IPS-15b (cell line): ENCODE data around the gene RPL38.
"Not testable (repeated sequence)": the region's sequence is repeated elsewhere in the genome, so short reads cannot be mapped to it uniquely, and the experiment has no call there.

Source experiments
- H3K27me3 ChIP-seq: one replicate; pipeline ENCODE4 v1.6.1; 2013; ENCODE audit warnings: low read length; ENCODE audit not compliant: control insufficient read depth, insufficient read depth
- H3K36me3 ChIP-seq: one replicate; pipeline ENCODE4 v1.6.1; 2013; ENCODE audit warnings: low read length; ENCODE audit not compliant: control insufficient read depth, insufficient read depth
- H3K4me1 ChIP-seq: one replicate; pipeline ENCODE4 v1.6.1; 2013; ENCODE audit warnings: mild to moderate bottlenecking, low read length; ENCODE audit not compliant: control insufficient read depth, insufficient read depth
- H3K4me3 ChIP-seq: one replicate; pipeline ENCODE4 v1.5.1; 2013; ENCODE audit warnings: low read depth, low read length
- H3K9ac ChIP-seq: one replicate; pipeline ENCODE4 v1.6.1; 2013; ENCODE audit warnings: low read depth, mild to moderate bottlenecking, low read length
- H3K9me3 ChIP-seq: one replicate; pipeline ENCODE4 v1.6.1; 2013; ENCODE audit warnings: mild to moderate bottlenecking, low read length; ENCODE audit not compliant: control insufficient read depth, insufficient read depth

RPL38 gene

DNA sequence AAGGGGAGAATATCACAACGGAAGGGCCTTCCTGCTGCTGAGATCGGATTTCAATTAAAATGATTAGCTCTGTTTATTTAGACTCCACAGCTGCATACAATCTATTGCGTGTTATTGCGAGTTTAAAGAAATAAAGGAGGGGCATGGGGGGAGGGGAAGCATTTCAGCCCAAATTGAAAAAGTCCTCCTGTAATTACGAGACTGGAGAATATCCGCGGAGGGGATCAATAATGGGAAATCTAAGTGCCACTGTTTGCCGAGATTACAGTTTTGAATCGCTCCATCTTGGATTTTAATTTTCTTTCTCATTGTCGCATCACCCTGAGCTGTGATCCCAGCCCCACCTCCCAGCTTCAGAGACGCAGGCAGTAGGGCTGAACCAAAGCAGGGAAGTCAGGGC, 15.7 kb upstream of the RPL38 start:
- Histone ChIP-seq H3K27me3 (no peaks in the 10 kb centered on the region), H3K9me3 (no peaks in the 10 kb centered on the region), H3K36me3 (no peaks in the 10 kb centered on the region), H3K4me3 (no peak overlapping the region), H3K4me1 (no peaks in the 10 kb centered on the region), H3K9ac (no peak overlapping the region)

DNA sequence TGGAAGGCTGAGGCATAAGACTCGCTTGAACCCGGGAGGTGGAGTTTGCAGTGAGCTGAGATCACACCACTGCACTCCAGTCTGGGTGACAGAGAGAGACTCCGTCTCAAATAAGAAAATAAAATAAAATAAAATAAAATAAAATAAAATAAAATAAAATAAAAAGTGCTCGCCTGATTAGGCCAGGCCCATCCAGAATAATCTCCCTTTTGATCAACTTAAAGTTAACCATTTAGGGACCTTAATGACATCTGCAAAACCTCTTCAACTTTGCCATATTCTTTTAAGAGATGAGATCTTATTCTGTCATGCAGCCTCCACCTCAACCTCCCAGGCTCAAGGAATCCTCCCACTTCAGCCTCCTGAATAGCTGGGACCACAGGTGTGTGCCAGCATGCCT, 14.8 kb upstream of the RPL38 start:
- not testable (repeated sequence) for H3K9me3 ChIP-seq, H3K27me3 ChIP-seq, H3K36me3 ChIP-seq, H3K9ac ChIP-seq, H3K4me1 ChIP-seq, H3K4me3 ChIP-seq

DNA sequence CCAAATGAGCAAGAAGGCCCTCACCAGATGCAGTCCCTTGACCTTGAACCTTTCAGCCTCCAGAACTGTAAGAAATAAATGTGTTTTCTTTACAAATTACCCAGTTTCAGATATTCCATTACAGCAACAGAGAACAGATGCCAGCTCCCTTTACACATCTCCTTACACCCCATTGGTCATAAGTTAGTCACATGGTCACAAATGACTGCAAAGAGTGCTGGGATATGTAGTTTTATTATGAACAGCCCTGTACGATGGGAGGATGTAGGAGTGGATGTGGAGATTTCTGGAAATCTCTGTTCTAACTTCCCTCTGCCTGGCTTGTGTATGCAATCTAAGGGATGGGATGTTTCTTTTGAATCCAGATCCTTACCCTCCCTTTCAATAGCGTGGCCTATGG, 13.3 kb upstream of the RPL38 start:
- Histone ChIP-seq H3K27me3 (peaks cover 1% of the 10 kb centered on the region), H3K4me1 (no peaks in the 10 kb centered on the region), H3K9me3 (no peaks in the 10 kb centered on the region), H3K36me3 (no peaks in the 10 kb centered on the region), H3K4me3 (no peak overlapping the region), H3K9ac (no peak overlapping the region)

DNA sequence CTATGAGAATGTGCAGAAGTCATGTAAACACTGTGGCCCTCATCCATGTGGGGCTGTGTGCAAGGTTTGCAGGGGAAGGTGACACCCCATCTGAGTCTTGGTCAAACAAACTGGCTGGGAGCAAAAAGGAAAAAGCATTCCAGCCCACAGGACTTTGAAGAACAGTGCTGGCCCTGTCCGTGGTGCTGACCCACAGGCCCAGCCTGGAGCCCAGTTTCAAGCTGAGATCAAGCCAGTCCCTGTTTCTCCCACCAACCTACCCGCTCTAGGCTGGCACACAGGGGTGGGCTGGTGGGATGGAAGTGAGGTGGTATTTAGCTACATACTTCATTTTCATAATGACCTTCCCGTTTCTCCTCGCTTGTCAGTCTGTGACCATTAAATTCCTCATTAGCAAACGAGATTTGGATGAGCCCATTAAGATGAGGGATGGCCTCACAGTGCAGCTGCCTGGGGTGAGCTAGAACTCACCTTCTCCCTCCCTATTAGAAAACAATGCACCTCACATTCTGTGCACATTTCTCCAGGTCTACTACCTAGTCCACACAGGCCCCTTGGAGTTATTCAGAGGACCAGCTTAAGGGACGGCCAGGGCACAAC, 12.6 kb upstream of the RPL38 start:
- Histone ChIP-seq H3K9ac (no peak overlapping the region), H3K9me3 (no peaks in the 10 kb centered on the region), H3K4me3 (no peak overlapping the region), H3K36me3 (no peaks in the 10 kb centered on the region), H3K27me3 (peaks cover 2% of the 10 kb centered on the region), H3K4me1 (no peaks in the 10 kb centered on the region)

DNA sequence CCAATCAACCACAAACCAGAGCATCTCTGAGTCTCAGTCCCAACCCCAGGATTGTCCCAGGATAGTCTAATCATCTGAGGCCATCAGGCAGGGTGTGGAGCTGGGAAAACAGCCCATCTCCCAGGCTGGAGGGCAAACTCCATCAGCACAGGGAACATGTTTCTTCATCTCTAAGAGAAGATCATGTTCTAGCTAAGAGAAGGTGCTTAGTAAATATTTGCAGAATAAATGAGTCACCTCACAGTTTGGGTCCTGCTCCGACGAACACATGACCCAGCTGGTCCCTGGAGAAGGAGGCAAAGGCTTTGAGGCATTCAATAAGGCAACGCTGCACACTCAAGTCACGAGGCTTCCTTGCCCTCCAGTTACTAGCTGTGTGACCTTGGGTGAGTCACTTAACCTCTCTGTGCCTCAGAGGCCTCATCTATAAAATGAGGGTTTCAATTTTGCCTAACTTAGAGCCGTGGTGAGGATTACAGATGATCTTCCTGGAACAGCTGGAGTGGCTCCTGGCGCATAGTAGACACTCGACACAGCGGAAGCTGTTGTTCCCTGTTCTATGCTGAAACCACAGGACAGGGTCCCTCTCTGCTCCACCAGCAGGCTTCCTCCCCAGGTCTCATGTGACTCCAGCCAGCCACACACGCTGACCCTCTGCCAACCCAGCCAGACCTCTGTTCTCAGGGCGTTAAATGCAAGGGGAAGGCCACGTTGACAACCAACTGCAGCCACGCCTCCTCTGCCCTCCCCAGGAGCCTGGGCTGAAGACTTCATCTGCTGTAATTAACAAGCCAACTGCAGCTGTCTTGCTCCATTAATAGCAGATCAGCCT, 10.3 kb upstream of the RPL38 start:
- Histone ChIP-seq H3K9me3 (no peaks in the 10 kb centered on the region), H3K9ac (no peak overlapping the region), H3K36me3 (no peaks in the 10 kb centered on the region), H3K4me1 (no peaks in the 10 kb centered on the region), H3K4me3 (no peak overlapping the region), H3K27me3 (peaks cover 2% of the 10 kb centered on the region)

DNA sequence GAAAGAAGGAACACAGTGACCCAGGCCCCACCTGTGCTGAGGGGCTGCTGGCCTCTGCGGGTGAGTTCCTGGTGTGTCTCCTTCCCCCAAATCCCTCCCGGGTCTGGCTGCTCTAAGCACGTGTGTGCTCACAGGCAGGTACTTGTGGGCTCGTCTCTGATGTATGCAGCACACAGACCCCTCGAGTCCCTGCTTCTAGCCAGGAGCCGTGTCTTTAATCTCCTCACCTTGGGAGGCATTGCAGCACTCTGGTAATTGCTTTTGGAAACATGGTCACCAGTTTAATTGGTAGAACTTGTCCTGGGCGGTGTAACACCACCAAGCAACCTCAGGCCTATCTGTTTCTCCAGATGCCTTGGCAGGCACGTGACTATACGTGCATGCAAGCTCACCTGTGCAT, 8.8 kb upstream of the RPL38 start:
- Histone ChIP-seq H3K27me3 (peaks cover 2% of the 10 kb centered on the region), H3K4me3 (no peak overlapping the region), H3K9me3 (no peaks in the 10 kb centered on the region), H3K9ac (no peak overlapping the region), H3K36me3 (no peaks in the 10 kb centered on the region), H3K4me1 (no peaks in the 10 kb centered on the region)

DNA sequence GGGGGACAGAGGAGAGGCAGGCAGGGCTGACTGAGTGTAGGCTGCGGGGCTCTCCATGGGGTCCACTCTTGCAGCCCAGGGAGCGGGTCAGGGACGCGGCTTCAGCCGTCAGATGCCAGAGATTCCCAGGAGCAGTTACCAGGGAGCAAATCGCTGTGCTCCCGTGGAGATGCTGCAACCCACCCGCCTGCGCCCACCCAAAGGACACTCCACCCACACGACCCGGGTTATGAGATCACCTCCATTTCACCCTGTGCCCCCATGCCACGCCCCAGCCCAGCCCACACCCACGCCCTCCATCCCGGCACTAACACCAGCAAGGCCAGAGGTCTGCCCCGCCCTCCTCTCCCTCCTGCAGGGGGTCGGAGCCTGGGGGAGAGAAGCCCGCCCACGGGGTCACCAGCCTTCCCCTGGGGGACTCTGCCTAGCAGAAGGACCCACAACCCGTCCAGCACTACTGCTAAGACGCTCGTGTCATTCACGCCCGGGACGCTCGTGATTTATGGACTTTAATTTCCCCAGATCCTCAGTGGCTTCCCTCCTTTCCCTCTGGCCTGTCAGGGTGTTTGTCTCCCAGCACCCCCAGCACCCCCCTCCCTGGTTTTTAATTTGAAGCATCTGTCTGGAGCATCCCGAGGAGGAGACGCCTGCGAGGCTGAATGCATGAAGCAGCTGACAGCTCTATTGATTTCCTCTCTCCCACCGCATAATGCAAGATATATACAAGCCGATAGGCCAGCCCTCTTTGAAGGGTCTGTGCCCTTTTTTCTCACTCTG, 6.7 kb upstream of the RPL38 start:
- Histone ChIP-seq H3K9ac (peak overlapping the region; percentile 54), H3K27me3 (peaks cover 16% of the 10 kb centered on the region), H3K4me3 (no peak overlapping the region), H3K4me1 (peaks cover 2% of the 10 kb centered on the region), H3K9me3 (no peaks in the 10 kb centered on the region), H3K36me3 (no peaks in the 10 kb centered on the region)

DNA sequence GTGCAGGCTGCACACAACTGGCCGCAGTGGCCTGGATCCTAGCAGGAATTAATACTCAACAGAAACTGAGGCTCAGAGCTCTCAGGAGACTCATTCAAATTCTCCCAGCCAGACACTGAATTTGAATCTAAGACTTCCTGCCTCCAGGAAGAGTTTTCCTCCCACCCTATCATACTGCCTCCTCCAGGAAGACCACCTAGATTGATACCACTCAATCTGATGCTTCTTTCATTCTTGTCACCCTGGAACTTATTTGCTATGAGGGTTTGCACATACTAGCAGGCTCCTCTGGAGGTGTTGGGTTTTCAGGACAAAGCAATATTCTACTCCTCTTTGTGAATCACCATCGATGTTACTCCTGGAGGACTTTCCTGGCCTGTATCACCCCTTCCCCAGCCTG, 5.7 kb upstream of the RPL38 start:
- Histone ChIP-seq H3K36me3 (no peaks in the 10 kb centered on the region), H3K9ac (no peak overlapping the region), H3K9me3 (no peaks in the 10 kb centered on the region), H3K4me3 (no peak overlapping the region), H3K27me3 (peaks cover 16% of the 10 kb centered on the region), H3K4me1 (peaks cover 2% of the 10 kb centered on the region)

DNA sequence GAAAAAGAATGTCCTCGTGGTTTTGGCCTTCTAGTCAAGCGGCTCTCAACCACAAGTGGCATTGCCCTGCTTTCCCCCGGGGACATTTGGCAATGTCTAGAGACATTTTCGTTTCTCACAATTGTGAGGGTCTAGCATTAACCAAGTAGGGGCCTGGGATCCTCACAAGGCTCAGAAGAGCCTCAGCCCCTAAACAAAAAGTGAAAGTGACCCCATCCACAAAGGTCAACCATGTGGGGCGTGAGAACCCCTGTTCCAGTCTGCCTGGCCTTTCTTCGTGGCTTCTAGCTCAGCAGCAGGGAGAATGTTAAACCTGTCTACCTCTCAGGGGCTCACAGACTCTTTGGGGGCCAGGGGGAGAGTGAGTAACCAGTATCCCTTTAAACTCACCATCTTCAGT, 4.8 kb upstream of the RPL38 start:
- Histone ChIP-seq H3K9me3 (no peaks in the 10 kb centered on the region), H3K27me3 (peaks cover 16% of the 10 kb centered on the region), H3K4me1 (peaks cover 2% of the 10 kb centered on the region), H3K9ac (no peak overlapping the region), H3K36me3 (no peaks in the 10 kb centered on the region), H3K4me3 (no peak overlapping the region)

DNA sequence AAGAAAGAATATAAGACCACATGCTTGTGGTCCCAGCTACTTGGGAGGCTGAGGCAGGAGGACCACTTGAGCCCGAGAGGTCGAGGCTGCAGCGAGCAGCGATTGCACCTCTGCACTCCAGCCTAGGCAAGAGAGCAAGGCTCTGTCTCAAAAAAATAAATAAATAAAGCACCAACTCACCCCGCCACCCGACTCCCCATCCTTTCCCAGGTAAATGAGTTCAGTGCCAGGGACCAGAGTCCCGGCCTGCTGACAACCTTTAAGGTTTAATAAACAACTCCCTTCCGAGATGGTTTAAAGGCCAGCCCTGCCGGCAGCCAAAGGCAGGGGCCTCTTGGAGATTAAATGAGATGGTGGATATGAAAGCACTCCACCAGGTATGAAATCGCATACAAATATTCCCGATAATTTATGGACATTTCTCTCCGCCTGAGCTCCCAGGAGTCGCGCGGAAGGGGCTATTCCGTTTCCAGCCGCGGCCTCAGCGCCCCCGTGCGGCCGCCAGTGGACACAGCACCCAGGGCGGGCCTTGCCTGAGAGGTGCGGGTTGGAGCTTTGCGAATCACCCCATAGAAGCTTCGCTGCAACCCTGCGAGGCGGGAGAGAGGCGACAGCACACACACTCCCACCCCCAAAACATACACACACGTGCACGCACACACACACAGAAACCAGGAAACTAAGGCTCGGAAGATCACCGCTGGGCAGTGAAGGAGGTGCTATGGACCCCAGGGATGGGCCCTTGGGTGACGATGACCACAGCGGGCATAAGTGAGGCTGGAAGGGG, 4.0 kb upstream of the RPL38 start:
- Histone ChIP-seq H3K9ac (no peak overlapping the region), H3K4me1 (peaks cover 2% of the 10 kb centered on the region), H3K9me3 (no peaks in the 10 kb centered on the region), H3K4me3 (peak overlapping the region; percentile 35), H3K27me3 (peaks cover 16% of the 10 kb centered on the region), H3K36me3 (peaks cover 7% of the 10 kb centered on the region)

DNA sequence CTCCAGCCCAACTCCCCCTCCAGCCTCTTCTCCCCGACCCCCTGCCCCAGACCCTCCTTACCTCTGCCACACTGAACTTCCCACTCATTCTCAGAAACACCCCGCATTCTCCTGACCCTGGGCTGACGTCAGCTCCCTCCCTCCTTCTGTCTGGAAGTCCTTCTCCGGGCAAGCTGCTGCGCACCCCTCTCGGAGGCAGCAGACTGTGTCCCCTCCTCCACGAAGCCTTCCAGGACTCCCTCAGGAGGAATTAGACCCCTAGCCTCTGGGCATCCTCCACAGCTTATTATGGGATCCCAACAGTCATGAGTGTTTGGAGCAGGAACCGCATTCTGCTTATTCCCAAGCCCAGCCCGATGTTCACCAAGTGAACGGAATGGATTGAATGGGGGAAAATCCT, 3.4 kb upstream of the RPL38 start:
- H3K4me1 ChIP-seq = peaks cover 4% of the 10 kb centered on the region
- H3K9ac ChIP-seq = no peak overlapping the region
- peaks cover 13% of the 10 kb centered on the region for H3K36me3 ChIP-seq
- H3K4me3 ChIP-seq = no peak overlapping the region
- H3K27me3 ChIP-seq = peaks cover 15% of the 10 kb centered on the region
- no peaks in the 10 kb centered on the region for H3K9me3 ChIP-seq
